ENCODE results near the gene SET.
A peak's percentile ranks its signal among the peaks of the same experiment; 100 is the strongest.
"Not testable (repeated sequence)": the region's sequence is repeated elsewhere in the genome, so short reads cannot be mapped to it uniquely, and the experiment has no call there.

Gene SET

GRCh38 chr9:128689820-128690683, 1.0 kb downstream of the SET start:
- Histone ChIP-seq H3K4me2 (ENCODE audit: low read length) (peak overlapping the region; percentile 98), H3K4me3 (ENCODE audit: low read length) (peak overlapping the region; percentile 90)

DNA sequence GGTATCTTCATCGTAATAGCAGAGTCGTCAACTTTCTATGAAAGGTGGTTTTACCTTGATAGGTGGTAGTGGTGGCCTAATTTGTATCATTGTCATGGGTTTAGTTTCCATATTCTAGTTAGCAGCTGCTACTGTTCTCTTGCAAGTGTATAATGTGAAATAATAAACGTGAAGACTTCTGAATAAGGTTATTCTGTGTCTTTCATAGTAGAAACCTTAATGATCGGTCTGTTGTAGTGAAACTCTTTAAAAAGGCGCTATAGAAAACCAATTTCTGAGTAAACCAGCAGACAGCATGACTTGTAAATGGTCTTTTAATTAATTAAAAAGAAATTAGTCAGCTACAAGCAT, 1.6 kb downstream of the SET start:
- H3K4me1 ChIP-seq (ENCODE audit: control insufficient read depth, insufficient read depth, low read length) = peaks cover 13% of the 10 kb centered on the region
- no peaks in the 10 kb centered on the region for H3K27me3 ChIP-seq (ENCODE audit: control insufficient read depth, insufficient read depth, low read length)
- H3K9me3 ChIP-seq (replicated peaks; ENCODE audit: low read length) = no peaks in the 10 kb centered on the region
- H3K4me2 ChIP-seq (ENCODE audit: low read length) = peak overlapping the region; percentile 98
- H3K4me3 ChIP-seq (ENCODE audit: low read length) = peak overlapping the region; percentile 90
- peaks cover 39% of the 10 kb centered on the region for H3K36me3 ChIP-seq (ENCODE audit: insufficient read depth, low read length)
- peak overlapping the region; percentile 88 for H3K9ac ChIP-seq (ENCODE audit: low read depth, low read length)

More at GRCh38 chr9:128689820-128690683, 1.0 kb downstream of the SET start:
- Histone ChIP-seq H3K9me3 (replicated peaks; ENCODE audit: low read length) (no peaks in the 10 kb centered on the region), H3K9ac (ENCODE audit: low read depth, low read length) (peak overlapping the region; percentile 88), H3K4me1 (ENCODE audit: control insufficient read depth, insufficient read depth, low read length) (peaks cover 13% of the 10 kb centered on the region), H3K36me3 (ENCODE audit: insufficient read depth, low read length) (peaks cover 36% of the 10 kb centered on the region), H3K27me3 (ENCODE audit: control insufficient read depth, insufficient read depth, low read length) (no peaks in the 10 kb centered on the region)

- peaks cover 55% of the 10 kb centered on the region for H3K36me3 ChIP-seq (ENCODE audit: insufficient read depth, low read length)
- H3K27me3 ChIP-seq (ENCODE audit: control insufficient read depth, insufficient read depth, low read length); H3K9ac ChIP-seq (ENCODE audit: low read depth, low read length); H3K9me3 ChIP-seq (replicated peaks; ENCODE audit: low read length); H3K4me2 ChIP-seq (ENCODE audit: low read length); H3K4me3 ChIP-seq (ENCODE audit: low read length): not testable (repeated sequence)
- peaks cover 17% of the 10 kb centered on the region for H3K4me1 ChIP-seq (ENCODE audit: control insufficient read depth, insufficient read depth, low read length)
Observed at GRCh38 chr9:128693738-128694137, 4.7 kb downstream of the SET start.

- Histone ChIP-seq H3K9me3 (replicated peaks; ENCODE audit: low read length) (no peaks in the 10 kb centered on the region), H3K27me3 (ENCODE audit: control insufficient read depth, insufficient read depth, low read length) (no peaks in the 10 kb centered on the region), H3K36me3 (ENCODE audit: insufficient read depth, low read length) (peaks cover 55% of the 10 kb centered on the region), H3K4me1 (ENCODE audit: control insufficient read depth, insufficient read depth, low read length) (peaks cover 17% of the 10 kb centered on the region), H3K4me3 (ENCODE audit: low read length) (no peak overlapping the region), H3K4me2 (ENCODE audit: low read length) (no peak overlapping the region), H3K9ac (ENCODE audit: low read depth, low read length) (no peak overlapping the region)
Observed at GRCh38 chr9:128694344-128694743, 5.3 kb downstream of the SET start.

- Histone ChIP-seq H3K4me2 (ENCODE audit: low read length) (no peak overlapping the region), H3K9ac (ENCODE audit: low read depth, low read length) (no peak overlapping the region), H3K4me1 (ENCODE audit: control insufficient read depth, insufficient read depth, low read length) (peaks cover 10% of the 10 kb centered on the region), H3K27me3 (ENCODE audit: control insufficient read depth, insufficient read depth, low read length) (no peaks in the 10 kb centered on the region), H3K4me3 (ENCODE audit: low read length) (no peak overlapping the region), H3K36me3 (ENCODE audit: insufficient read depth, low read length) (peaks cover 44% of the 10 kb centered on the region), H3K9me3 (replicated peaks; ENCODE audit: low read length) (no peaks in the 10 kb centered on the region)
Observed at GRCh38 chr9:128696923-128697707, 8.1 kb downstream of the SET start.

GRCh38 chr9:128699096-128699795, 10.2 kb downstream of the SET start:
- not testable (repeated sequence) for H3K27me3 ChIP-seq (ENCODE audit: control insufficient read depth, insufficient read depth, low read length); H3K4me2 ChIP-seq (ENCODE audit: low read length); H3K4me3 ChIP-seq (ENCODE audit: low read length); H3K9me3 ChIP-seq (replicated peaks; ENCODE audit: low read length); H3K9ac ChIP-seq (ENCODE audit: low read depth, low read length)
- H3K36me3 ChIP-seq (ENCODE audit: insufficient read depth, low read length) = peaks cover 24% of the 10 kb centered on the region
- H3K4me1 ChIP-seq (ENCODE audit: control insufficient read depth, insufficient read depth, low read length) = peaks cover 18% of the 10 kb centered on the region

DNA sequence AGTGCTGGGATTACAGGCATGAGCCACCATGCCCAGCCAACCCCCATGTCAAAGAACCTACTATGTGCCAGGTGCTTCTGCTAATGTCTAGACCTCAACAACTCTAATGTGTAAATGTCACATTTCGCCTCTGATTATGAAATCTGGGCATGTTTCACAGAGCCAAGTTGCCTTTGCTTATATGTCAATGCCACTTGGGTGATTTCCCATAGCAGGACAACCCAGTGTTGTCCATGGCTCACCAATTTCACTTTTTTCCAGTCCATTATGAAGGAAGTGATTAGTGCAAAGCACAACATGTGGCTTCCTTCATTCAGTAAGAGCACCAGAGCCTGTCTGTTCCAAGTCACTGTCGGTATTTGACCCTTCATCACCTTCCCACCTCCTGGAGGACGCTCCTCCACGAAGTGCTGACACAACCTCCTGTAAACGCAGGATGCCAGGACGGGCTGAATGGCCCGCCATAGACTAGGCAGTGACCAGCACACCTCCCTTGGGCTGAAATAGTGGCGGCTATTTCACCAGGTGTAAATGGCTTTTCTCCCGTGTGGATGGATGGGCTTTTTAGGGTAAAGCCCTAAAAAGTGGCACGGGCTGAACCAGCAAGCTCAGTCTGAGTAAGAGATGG, 12.3 kb downstream of the SET start:
- Histone ChIP-seq H3K27me3 (ENCODE audit: control insufficient read depth, insufficient read depth, low read length) (no peaks in the 10 kb centered on the region), H3K9me3 (replicated peaks; ENCODE audit: low read length) (no peaks in the 10 kb centered on the region), H3K4me3 (ENCODE audit: low read length) (no peak overlapping the region), H3K9ac (ENCODE audit: low read depth, low read length) (no peak overlapping the region), H3K4me2 (ENCODE audit: low read length) (no peak overlapping the region), H3K36me3 (ENCODE audit: insufficient read depth, low read length) (peaks cover 10% of the 10 kb centered on the region), H3K4me1 (ENCODE audit: control insufficient read depth, insufficient read depth, low read length) (peaks cover 18% of the 10 kb centered on the region)

DNA sequence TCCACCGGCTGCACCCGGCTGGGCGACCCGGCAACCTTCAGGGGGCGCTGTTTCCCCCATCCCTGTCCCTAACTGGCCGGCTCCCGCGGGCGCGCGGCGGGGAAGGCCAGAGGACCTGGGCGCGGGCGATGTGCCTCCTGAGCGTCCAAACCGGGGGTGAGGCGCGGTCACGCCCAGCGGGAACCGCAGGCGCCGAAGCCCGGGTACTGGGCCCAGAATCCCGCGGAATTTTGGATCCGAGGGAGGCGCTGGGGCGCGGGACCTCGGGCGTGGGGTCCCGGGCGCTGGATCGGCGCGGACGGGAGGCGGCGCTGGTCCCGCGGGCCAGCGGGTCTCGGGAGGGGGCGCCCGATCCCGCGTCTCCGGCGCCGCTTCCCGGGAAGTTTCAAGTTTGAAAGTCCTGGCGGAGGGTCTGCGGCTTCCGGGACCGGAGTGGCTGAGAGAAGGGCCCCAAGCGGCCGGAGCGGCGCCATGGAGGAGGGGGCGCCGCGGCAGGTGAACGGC, 13.5 kb downstream of the SET start, which contains the start of gene PKN3:
Gene PKN3 (plus strand): TSS at position 59 of the 504 bp plus-strand sequence. CDS start 413 bp downstream, at position 472.
- Histone ChIP-seq H3K4me1 (ENCODE audit: control insufficient read depth, insufficient read depth, low read length) (peaks cover 13% of the 10 kb centered on the region), H3K9me3 (replicated peaks; ENCODE audit: low read length) (no peaks in the 10 kb centered on the region), H3K4me3 (ENCODE audit: low read length) (peak within 1 kb of the TSS; percentile 87), H3K9ac (ENCODE audit: low read depth, low read length) (peak within 1 kb of the TSS; percentile 88), H3K36me3 (ENCODE audit: insufficient read depth, low read length) (no peaks in the 10 kb centered on the region), H3K27me3 (ENCODE audit: control insufficient read depth, insufficient read depth, low read length) (no peaks in the 10 kb centered on the region), H3K4me2 (ENCODE audit: low read length) (peak within 1 kb of the TSS; percentile 96)

- Histone ChIP-seq H3K27me3 (ENCODE audit: control insufficient read depth, insufficient read depth, low read length) (no peaks in the 10 kb centered on the region), H3K4me1 (ENCODE audit: control insufficient read depth, insufficient read depth, low read length) (peaks cover 9% of the 10 kb centered on the region), H3K4me2 (ENCODE audit: low read length) (peak overlapping the region; percentile 96), H3K9ac (ENCODE audit: low read depth, low read length) (peak overlapping the region; percentile 88), H3K9me3 (replicated peaks; ENCODE audit: low read length) (no peaks in the 10 kb centered on the region), H3K4me3 (ENCODE audit: low read length) (peak overlapping the region; percentile 87), H3K36me3 (ENCODE audit: insufficient read depth, low read length) (no peaks in the 10 kb centered on the region)
Observed at GRCh38 chr9:128702949-128703615, 14.1 kb downstream of the SET start.

DNA sequence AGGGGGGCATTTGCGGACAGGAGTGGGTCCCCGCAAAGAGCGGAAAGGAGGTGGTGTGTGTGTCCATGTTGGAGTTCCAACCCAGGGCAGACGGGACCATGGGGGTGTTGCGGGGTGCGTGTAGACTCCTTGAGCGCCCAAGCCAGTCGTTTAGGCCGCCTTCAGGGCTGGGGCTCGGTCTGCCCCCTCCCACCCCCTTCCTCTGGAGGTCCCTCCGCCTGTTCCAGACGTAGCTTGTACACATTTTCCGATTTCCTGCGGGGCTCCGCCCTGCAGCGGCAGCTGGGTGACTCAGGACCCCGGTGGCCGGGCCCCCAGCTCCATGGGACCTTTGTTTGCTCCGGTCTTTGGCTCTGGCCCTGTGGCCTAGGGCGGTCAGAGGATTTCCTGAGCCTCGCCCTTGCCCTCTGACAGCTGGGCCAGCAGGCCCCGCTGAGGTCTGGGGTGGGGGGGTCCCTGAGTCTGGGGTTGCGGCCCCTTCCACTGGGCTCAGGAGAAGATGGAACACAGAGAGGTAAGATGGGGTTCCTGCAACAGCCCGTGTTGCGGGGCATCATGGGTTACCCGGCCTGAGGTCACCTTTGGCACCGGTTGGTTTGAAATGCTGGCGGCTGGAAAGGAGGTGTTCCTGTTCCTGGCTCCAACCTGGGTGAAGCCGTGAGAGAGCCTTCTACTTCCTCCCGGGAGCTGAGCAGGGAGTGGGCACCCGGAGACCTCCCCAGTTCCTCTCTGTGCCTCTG, 14.8 kb downstream of the SET start:
- no peaks in the 10 kb centered on the region for H3K36me3 ChIP-seq (ENCODE audit: insufficient read depth, low read length)
- peak overlapping the region; percentile 96 for H3K4me2 ChIP-seq (ENCODE audit: low read length)
- H3K27me3 ChIP-seq (ENCODE audit: control insufficient read depth, insufficient read depth, low read length) = no peaks in the 10 kb centered on the region
- H3K4me3 ChIP-seq (ENCODE audit: low read length) = peak overlapping the region; percentile 87
- no peak overlapping the region for H3K9ac ChIP-seq (ENCODE audit: low read depth, low read length)
- peaks cover 9% of the 10 kb centered on the region for H3K4me1 ChIP-seq (ENCODE audit: control insufficient read depth, insufficient read depth, low read length)
- no peaks in the 10 kb centered on the region for H3K9me3 ChIP-seq (replicated peaks; ENCODE audit: low read length)
